GM21723 (cell line): Measurements from ENCODE around the gene EEA1.

Source experiments
- ATAC-seq: cut with Tn5 transposase; IDR thresholded peaks from one replicate; pipeline ENCODE4 v1.9.1; 2021; ENCODE audit warnings: mild to moderate bottlenecking, moderate library complexity; ENCODE audit not compliant: unreplicated experiment

The EEA1 gene

DNA sequence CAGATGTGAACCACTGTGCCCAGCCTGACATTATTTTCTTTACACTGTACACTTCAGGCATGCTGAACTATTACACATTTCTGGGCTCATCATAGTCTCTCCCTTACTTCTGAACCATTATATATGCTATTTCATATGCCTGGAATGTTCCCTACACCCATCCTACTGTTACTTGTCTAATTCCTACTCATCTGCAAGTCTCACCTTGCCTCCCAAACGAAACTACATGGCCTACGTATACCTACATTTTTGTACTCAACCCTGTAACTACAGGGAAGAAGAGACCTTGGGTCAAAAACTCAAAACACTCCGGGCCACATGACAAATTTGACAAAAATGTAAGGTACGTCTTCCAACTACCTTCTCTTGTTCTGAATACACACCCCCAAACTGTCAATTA lies 9.5 kb upstream of the EEA1 start:
- no peak for ATAC-seq

DNA sequence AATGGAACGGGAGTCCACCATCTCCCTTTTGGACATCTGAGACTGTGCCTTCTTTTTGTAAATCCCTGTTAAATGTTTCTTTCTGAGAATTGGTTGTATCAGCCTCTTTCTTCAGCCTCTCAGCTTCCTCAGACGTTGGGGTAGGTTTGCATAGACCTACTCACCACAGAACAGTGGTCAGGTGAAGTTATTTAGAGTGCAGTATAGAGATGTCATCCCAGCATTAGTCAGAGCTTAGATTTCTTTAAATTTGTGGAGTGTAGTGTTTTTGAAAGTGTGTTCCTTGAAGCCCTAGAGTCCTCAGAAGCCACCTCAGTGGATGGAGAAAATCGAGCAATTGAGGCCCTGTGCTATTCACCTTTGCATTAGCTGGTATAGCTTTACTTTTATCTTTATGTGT lies 8.9 kb upstream of the EEA1 start:
- ATAC-seq: peak; percentile 62

GRCh38 chr12:92933606-92934005 lies 4.5 kb upstream of the EEA1 start:
- ATAC-seq: no peak

DNA sequence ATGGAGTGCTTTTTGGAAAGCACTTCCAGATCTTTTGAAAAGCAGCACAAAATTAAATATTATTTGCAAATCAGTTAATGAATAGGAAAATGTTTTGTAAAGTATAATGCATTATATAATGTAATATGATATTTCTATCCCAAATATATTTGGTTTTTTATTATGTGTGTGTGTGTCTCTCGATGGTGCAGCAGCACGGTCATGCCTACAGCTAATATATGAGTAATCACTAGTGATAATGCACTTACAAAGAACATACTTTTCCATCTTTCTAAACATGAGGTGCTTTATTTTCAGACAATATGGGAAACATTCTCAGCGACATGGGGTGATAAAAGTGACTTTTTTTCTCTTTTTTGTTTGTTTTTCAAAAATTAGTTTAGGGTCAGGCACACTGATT lies 1.3 kb upstream of the EEA1 start:
- no peak for ATAC-seq

- ATAC-seq: no peak
Measured at GRCh38 chr12:92929983-92930382, 888 bp upstream of the EEA1 start.

DNA sequence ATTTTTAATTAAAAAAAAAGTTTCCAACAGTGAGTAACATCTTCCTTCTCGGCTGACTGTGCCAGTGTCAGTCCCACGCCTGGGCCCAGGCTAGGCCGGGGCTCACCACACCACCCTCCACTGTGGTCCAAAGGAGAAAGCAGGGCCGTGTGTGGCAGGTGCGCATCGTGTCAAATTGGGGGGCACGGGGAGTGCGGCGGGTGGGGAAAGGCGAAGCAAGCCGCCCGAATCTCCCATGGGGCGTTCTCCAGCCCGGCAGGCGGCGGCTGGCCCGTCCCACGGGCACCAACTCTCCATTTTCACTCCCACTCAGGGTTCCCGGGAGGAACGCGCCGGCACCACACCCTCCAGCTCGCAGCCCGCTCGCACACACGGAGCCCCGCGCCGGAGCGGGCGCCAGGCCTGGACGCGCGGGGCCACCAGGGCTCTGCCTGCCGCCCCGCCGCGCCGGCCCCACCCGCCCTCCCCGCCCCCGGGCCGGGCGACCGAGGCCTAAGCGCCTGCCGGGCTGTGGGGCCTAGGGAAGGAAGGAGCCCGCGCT lies 604 bp downstream of the EEA1 start:
- ATAC-seq: peak; percentile 19

GRCh38 chr12:92927436-92928281 lies 1.4 kb downstream of the EEA1 start:
- ATAC-seq: no peak

- no peak for ATAC-seq
Measured at GRCh38 chr12:92927055-92927435, 2.0 kb downstream of the EEA1 start.

DNA sequence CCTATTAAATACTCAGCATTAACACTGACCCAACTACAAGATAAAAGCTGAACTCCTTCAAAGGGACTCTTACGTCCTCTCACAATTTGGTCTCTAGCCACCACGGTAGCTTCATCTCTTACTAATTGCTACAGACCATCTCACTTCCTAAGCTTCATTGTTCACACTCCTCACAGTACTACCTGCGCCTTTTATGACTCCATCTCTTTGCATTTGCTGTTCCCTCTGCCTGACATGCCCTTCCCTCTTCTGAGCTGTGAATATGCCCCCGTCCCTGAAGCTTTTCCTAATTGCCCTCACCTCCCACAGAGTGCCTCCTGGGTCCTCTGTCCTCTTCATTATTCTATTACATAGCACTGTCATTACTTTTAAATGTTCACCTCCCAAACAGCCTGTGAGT lies 2.5 kb downstream of the EEA1 start:
- no peak for ATAC-seq

DNA sequence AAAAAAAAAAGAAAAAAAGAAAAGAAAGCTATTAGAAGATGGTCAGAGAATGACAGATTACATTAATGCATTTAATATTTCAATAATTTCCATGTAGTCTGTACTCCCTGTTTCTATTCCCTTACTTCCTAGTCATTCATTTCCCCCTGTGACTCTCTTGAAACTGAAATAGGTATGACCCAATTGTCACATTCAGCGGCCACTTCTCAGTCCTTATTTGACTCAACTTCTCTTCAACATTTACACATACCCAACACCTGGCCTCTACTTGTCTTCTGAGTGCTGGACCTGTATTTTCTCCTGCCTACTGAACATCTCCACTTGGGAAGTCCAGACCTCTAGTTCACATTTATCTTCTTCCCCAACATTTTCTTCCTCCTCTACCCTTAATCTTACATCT lies 7.2 kb downstream of the EEA1 start:
- ATAC-seq: peak; percentile 91

GRCh38 chr12:92915365-92915764 lies 13.7 kb downstream of the EEA1 start:
- ATAC-seq: no peak

DNA sequence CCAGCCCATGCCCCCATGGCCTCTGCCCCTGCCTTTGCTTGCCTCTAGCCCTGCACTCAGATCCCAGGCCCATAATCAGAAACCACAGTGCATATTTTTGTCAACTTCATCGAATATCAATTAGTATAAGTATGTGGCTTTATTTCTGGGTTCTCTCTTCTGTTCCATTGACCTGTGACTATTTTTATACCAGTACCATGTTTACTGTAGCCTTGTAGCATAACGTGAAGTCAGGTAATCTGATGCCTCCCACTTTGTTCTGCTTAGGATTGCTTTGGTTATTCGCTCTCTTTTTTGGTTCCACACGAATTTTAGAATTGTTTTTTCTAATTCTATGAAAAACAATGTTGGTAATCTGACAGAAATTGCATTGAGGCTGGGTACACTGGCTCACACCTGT lies 14.9 kb downstream of the EEA1 start:
- no peak for ATAC-seq

DNA sequence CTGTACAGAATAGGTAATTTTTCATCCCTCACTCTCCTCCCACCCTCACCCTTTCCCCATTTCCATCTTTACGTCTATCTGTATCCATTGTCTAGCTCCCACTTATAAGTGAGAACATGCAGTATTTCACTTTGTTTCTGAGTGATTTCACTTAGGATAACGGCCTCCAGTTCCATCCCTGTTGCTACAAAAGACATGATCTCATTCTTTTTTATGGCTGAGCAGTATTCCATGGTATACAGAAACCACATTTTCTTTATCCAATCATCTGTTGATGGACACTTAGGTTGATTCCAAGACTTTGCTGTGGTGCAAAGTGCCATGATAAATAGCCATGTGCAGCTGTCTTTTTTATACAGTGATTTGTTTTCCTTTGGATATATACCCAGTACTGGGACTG lies 16.4 kb downstream of the EEA1 start:
- no peak for ATAC-seq

DNA sequence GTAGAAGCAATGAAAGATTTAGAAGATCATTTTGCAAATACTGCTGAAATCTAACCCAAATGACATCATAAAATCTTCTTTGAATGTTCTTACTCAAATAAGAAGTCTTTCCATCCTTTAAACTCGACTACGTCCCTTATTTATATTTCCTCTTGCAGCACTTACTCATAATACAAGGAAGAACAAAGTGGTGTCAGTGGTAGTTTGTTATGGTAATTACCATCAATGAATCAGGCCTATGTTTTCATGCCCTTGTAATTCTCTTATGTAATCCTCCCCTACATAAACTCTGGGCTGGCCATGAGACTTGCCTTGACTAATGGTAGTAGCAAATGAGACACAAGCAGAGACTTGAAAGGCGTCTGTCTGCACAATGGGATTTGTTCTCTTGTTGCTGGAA lies 17.0 kb downstream of the EEA1 start:
- no peak for ATAC-seq

GRCh38 chr12:92911339-92911738 lies 17.8 kb downstream of the EEA1 start:
- no peak for ATAC-seq

DNA sequence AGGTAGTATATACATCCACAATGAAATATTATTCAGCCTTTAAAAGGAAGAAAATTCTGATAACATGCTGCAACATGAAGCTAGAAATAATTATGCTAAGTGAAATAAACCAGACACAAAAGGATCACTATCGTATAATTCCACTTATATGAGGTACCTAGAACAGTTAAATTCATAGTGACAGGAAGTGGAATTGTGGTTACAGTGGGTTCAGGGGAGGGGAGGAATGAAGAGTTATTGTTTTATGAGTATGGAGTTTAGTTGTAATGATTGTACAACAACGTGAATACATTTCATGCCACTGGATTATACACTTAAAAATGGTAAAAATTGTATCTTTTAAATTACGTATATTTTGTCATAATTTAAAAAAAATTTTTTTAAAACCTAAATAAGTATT lies 21.0 kb downstream of the EEA1 start:
- no peak for ATAC-seq

- no peak for ATAC-seq
Measured at GRCh38 chr12:92905811-92906554, 23.1 kb downstream of the EEA1 start.

DNA sequence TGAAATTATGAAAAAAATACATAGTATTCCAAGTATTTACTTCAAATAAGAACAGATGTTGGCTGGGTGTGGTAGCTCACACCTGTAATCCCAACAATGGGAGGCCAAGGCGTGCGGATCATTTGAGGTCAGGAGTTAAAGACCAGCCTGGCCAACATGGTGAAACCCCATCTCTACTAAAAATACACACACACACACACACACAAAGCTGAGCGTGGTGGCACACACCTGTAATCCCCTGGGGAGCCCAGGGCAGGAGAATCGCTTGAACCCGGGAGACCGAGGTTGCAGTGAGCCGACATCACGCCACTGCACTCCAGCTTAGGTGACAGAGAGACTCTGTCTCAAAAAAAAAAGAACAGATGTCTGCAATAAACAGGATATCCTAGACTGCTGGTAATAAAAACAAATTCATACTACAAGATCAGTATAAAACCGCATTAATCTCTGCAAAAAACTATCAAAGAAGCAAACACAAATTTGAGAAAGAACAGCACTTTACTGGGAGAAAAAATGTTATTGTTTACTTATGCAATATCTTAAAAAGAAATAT lies 23.8 kb downstream of the EEA1 start:
- ATAC-seq: no peak

GRCh38 chr12:92900941-92901340 lies 28.2 kb downstream of the EEA1 start:
- ATAC-seq: no peak

DNA sequence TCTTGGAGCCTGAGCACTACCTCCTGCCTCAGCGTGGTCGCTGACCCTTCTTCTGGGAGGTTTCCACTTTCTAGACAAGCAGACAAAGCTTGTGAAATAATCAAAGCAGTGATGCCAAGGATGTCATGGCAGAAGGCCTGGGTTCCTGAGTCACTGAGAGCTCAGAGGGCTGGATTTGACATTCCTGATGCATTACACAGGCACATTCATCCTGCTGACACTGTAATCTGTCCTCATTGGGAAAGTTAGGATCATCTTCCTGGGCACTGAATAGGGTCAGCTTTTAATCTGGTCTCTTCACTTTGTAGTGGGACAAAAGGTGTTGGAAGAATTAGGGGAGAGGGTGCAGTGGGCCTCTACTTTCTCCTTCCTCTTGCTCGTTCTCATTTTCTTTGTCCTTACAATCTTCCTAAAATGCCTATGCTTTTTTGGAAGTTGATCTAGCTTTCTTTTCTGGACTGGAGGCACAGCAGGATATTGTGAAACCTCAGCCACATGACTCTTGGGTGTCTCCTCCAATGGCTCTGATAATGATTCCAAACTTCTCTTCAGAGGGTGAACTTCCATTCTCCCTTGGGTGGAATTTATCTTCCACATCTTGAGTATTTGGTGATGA lies 29.6 kb downstream of the EEA1 start:
- ATAC-seq: no peak

DNA sequence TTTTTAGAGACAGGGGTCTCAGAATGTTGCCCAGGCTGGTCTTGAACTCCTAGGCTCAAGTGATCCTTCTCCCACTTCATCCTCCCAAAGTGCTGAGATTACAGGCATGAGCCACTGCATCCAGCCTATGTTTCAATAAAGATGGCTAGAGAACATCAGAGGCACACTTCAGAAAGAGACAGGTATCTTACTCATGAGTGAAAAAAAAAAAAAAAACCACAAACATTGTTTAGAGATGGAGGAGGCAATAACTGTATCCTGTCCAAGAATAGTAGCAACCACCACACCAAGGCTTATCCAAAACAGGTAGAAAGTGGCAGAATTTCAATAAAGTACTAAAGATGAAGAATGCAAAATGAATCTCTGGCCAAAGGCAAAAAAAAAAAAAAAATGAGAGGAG lies 30.3 kb downstream of the EEA1 start:
- ATAC-seq: no peak
